ENCODE results near the gene TRAF3IP1. TPM values are rescaled to one million over a fixed set of nuclear protein-coding genes. Genes with fewer than 3 reads are reported as not detected.

Gene TRAF3IP1
- total RNA-seq, 4 donors from 2014 or later = 19.6 to 28.4 (median 21.7) TPM

DNA sequence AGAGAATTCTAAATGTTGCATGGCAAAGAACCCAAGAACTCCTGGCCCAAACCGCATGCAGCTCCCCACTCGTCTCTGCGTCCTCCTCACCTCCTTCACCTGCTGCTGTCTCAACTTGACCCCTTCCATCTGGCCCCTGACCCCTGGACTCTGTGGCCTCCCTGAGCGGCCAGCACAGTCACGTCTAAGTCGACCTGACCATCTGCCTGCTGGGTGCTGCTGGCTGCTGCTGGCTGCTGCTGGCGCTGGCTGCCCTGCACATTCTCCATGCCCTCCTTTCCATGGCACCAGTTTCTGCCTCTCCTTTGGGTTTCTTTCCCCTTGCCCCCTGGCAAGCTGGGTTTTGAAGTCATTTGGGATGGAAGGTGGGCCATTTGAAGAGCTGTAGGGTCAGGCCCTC, 76.3 kb downstream of the TRAF3IP1 start:
- Histone ChIP-seq H3K27me3 (no peaks in the 10 kb centered on the region), H3K36me3 (peaks cover 0 to 40% of the 10 kb centered on the region in 2 donors), H3K27ac (no peak overlapping the region), H3K9me3 (no peaks in the 10 kb centered on the region), H3K4me3 (no peak overlapping the region), H3K4me1 (no peaks in the 10 kb centered on the region)
- no peak for ATAC-seq
- WGBS, 2 donors (ENCODE audit: low coverage in 1 of 2) = 96 to 98% methylated on average over 6 to 7 of the region's 7 CpGs
- TF ChIP-seq, protein P1, sequence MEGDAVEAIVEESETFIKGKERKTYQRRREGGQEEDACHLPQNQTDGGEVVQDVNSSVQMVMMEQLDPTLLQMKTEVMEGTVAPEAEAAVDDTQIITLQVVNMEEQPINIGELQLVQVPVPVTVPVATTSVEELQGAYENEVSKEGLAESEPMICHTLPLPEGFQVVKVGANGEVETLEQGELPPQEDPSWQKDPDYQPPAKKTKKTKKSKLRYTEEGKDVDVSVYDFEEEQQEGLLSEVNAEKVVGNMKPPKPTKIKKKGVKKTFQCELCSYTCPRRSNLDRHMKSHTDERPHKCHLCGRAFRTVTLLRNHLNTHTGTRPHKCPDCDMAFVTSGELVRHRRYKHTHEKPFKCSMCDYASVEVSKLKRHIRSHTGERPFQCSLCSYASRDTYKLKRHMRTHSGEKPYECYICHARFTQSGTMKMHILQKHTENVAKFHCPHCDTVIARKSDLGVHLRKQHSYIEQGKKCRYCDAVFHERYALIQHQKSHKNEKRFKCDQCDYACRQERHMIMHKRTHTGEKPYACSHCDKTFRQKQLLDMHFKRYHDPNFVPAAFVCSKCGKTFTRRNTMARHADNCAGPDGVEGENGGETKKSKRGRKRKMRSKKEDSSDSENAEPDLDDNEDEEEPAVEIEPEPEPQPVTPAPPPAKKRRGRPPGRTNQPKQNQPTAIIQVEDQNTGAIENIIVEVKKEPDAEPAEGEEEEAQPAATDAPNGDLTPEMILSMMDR (IDR thresholded peaks at IDR 0.05) = no peak
- TF ChIP-seq EP300 (IDR thresholded peaks at IDR 0.05) (no peak), POLR2A (IDR thresholded peaks at IDR 0.05) (no peak), POLR2AphosphoS5 (IDR thresholded peaks at IDR 0.05) (no peak)

GRCh38 chr2:238397356-238397755, 77.0 kb downstream of the TRAF3IP1 start:
- no peaks in the 10 kb centered on the region for H3K4me1 ChIP-seq
- no peaks in the 10 kb centered on the region for H3K27me3 ChIP-seq
- no peaks in the 10 kb centered on the region for H3K9me3 ChIP-seq
- no peak for TF ChIP-seq POLR2AphosphoS5 (IDR thresholded peaks at IDR 0.05)
- no peak for TF ChIP-seq POLR2A (IDR thresholded peaks at IDR 0.05)
- peaks cover 0 to 46% of the 10 kb centered on the region in 2 donors for H3K36me3 ChIP-seq
- H3K27ac ChIP-seq = no peak overlapping the region
- no CpG with 5 or more reads among the region's 14 CpGs for WGBS, 2 donors (ENCODE audit: low coverage in 1 of 2)
- ATAC-seq = no peak
- no peak overlapping the region for H3K4me3 ChIP-seq

GRCh38 chr2:238398577-238398976, 78.3 kb downstream of the TRAF3IP1 start:
- Histone ChIP-seq H3K4me1 (no peaks in the 10 kb centered on the region), H3K4me3 (no peak overlapping the region), H3K27ac (no peak overlapping the region), H3K27me3 (no peaks in the 10 kb centered on the region), H3K9me3 (no peaks in the 10 kb centered on the region), H3K36me3 (peaks cover 0 to 48% of the 10 kb centered on the region in 2 donors)
- ATAC-seq = no peak
- TF ChIP-seq POLR2A (IDR thresholded peaks at IDR 0.05) (no peak), EP300 (IDR thresholded peaks at IDR 0.05) (no peak), POLR2AphosphoS5 (IDR thresholded peaks at IDR 0.05) (no peak)
- TF ChIP-seq, protein P1 (IDR thresholded peaks at IDR 0.05) = no peak
- 87 to 100% methylated on average over 1 to 6 of the region's 6 CpGs for WGBS, 2 donors (ENCODE audit: low coverage in 1 of 2)

DNA sequence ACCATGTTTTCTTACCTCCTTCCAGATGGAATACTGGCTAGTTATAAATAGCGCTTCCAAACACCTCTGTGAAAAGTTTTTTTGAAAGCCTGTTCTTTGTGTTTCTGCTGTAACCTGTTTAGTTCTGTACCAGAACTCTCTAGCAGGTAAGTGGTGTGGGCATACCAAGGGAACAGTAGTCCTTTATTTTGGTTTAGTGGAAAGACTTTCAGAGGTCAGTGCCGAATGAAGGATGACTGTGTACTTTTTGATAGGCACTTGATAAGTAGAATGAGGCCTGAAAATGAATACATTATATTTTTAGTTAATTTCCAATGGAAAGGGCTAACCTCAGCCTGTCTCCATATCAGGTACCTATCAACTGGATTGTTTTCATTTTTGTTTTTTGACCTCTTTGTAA, 78.8 kb downstream of the TRAF3IP1 start:
- Histone ChIP-seq H3K27ac (no peak overlapping the region), H3K9me3 (no peaks in the 10 kb centered on the region), H3K4me3 (no peak overlapping the region), H3K4me1 (no peaks in the 10 kb centered on the region), H3K36me3 (peaks cover 0 to 53% of the 10 kb centered on the region in 2 donors), H3K27me3 (no peaks in the 10 kb centered on the region)
- ATAC-seq = no peak
- WGBS, 2 donors (ENCODE audit: low coverage in 1 of 2) = 92 to 100% methylated on average over 1 to 2 of the region's 2 CpGs
- TF ChIP-seq POLR2AphosphoS5 (IDR thresholded peaks at IDR 0.05) (no peak), EP300 (IDR thresholded peaks at IDR 0.05) (no peak), POLR2A (IDR thresholded peaks at IDR 0.05) (no peak)
- TF ChIP-seq, protein P1 (IDR thresholded peaks at IDR 0.05) = no peak

GRCh38 chr2:238401551-238401950, 81.2 kb downstream of the TRAF3IP1 start:
- no peak for TF ChIP-seq POLR2AphosphoS5 (IDR thresholded peaks at IDR 0.05)
- TF ChIP-seq EP300 (IDR thresholded peaks at IDR 0.05) = no peak
- TF ChIP-seq, protein P1 (IDR thresholded peaks at IDR 0.05) = no peak
- Histone ChIP-seq H3K4me1 (no peaks in the 10 kb centered on the region), H3K4me3 (no peak overlapping the region), H3K27me3 (no peaks in the 10 kb centered on the region), H3K36me3 (peaks cover 0 to 60% of the 10 kb centered on the region in 2 donors), H3K27ac (no peak overlapping the region), H3K9me3 (no peaks in the 10 kb centered on the region)
- WGBS, 2 donors (ENCODE audit: low coverage in 1 of 2) = 92 to 93% methylated on average over 3 to 7 of the region's 8 CpGs
- no peak for ATAC-seq
